GM11168 (cell line): ENCODE data around the gene GPR108.

Experiments
- in situ Hi-C: fragments of 300-500 bp; cut with MboI; formaldehyde crosslinking; loops from one replicate; pipeline ENCODE4 v1.12.0; 2022; ENCODE audit warnings: low sequenced_read_pairs; ENCODE audit not compliant: unreplicated experiment

Gene GPR108

GRCh38 chr19:6687114-6687513 is 50.3 kb downstream of the GPR108 start:
- in situ Hi-C loops: no loop called here

GRCh38 chr19:6686628-6686975 is 50.8 kb downstream of the GPR108 start:
- in situ Hi-C loops: no loop called here

- in situ Hi-C loops: no loop called here
Observed at GRCh38 chr19:6685962-6686627, 51.3 kb downstream of the GPR108 start.

- in situ Hi-C loops: no loop called here
Observed at GRCh38 chr19:6685482-6685881, 51.9 kb downstream of the GPR108 start.

GRCh38 chr19:6683971-6684370 is 53.4 kb downstream of the GPR108 start:
- in situ Hi-C loops: no loop called here

- in situ Hi-C loops: no loop called here
Observed at GRCh38 chr19:6682607-6683128, 54.7 kb downstream of the GPR108 start.

- in situ Hi-C loops: no loop called here
Observed at GRCh38 chr19:6680141-6680540, 57.2 kb downstream of the GPR108 start.
